Kidney capillary endothelial cell (primary cell): ENCODE measurements around the gene SBK2.

Source experiments
- DNase-seq: peaks from one replicate; pipeline ENCODE4 v3.0.0-alpha.2; 2018; ENCODE audit warnings: low spot score

SBK2 gene

DNA sequence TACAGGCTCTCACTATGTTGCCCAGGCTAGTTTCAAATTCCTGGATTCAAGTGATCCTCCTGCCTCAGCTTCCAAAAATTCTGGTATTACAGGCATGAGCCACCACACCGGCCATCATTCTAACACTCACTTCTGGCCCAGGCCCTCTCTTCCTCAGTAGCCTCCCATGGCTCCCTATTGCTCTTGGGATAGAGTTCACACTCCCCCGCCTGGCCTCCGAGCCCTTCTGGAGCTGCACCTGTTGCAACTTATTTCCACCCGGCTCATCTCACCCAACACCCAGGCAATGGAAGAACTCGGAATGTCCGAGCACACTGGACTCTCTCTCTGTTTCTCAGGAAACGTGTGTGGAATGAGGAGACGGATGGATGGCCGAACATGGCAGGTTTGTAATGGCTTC is 17.4 kb upstream of the SBK2 start:
- DNase-seq: no peak

DNA sequence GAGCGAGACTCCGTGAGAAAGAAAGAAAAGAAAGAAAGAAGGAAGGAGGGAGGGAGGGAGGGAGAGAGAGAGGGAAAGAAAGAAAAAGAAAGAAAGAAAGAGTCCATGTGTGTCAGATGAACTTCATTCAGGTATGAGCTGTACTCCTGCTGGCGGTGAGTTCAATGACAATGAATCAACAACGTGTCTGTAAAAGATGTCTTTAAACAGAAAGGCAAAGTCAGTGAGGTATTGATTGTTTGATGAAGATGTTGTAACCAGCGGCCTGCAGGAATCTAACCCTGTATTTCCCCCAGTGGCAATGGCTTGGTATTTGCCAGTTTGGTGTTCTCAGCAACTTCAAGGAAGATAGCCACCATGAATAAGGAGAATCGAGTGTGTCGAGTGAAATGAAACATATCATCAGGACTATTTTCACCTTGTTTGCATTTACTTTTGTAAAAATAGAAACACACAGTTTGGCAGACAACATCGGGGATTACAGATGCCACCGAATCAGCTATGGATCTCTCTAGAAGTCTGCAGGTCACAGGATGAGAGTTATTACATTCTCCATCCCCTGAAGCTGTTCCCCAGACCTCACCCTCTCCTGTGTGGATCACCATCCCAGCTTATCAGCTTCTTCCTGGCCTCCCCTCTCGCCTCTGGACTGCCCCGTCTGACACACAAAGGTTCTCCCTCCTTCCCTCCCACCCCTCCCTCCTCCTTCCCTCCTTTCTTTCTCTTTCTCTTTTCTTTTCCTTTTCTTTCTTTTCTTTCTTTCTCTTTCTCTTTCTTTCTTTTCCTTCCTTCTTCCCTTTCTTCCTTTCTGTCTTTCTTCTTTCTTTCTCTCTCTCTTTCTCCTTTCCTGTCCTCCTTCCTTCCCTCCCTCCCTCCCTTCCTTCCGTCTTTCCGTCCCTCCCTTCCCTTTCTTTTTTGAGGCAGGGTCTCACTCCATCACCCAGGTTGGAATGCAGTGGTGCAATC is 16.6 kb upstream of the SBK2 start:
- no peak for DNase-seq

DNA sequence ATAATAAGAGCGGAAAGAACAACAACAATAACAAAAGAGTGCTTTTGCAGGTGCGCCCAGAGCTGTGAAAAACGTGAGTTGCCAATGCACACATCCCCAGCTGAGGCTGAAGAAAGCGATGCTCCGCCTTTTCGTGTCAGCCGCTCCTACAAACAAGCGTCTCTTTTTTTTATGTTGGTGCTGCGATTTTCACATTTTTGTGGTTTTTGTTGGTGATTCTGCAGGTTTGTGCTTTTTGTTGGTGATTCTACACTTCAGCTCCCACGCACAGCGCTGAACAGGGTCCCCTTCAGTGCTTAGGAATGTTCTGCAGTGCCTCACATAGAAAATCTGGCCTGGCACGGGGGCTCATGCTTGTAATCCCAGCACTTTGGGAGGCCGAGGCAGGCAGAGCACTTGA is 15.7 kb upstream of the SBK2 start:
- DNase-seq: no peak

DNA sequence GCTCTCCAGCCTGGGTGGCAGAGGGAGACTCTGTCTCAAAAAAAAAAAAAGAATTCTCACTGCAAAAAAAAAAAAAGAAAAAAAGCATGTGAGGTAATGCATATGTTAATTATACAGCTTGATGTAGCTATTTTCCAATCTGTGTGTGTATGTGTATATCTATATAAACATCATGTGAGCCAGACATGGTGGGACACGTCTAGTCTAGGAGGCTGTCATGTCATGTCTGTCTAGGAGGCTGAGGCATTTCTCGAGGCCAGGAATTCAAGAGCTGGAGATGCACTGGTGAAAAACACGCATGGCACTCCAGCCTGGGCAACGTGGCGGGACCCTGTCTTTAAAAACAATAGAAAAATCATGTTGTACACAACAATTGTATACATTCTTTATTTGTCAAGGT is 15.3 kb upstream of the SBK2 start:
- no peak for DNase-seq

DNA sequence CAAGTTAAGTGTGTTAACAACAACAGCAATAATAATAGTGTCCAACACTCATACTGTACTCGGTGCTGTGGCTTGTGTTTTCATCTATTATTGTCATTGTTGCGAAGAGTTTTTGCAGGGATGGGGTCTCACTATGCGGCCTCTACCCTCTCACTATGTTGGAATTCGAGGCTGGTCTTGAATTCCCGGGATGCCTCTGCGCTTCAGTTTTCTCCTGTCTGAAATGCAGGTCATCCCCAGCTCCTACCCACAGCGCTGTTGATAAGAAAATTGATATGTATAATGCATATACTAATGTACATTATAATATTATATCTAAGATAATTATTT is 13.4 kb upstream of the SBK2 start:
- peak; percentile 48 for DNase-seq

DNA sequence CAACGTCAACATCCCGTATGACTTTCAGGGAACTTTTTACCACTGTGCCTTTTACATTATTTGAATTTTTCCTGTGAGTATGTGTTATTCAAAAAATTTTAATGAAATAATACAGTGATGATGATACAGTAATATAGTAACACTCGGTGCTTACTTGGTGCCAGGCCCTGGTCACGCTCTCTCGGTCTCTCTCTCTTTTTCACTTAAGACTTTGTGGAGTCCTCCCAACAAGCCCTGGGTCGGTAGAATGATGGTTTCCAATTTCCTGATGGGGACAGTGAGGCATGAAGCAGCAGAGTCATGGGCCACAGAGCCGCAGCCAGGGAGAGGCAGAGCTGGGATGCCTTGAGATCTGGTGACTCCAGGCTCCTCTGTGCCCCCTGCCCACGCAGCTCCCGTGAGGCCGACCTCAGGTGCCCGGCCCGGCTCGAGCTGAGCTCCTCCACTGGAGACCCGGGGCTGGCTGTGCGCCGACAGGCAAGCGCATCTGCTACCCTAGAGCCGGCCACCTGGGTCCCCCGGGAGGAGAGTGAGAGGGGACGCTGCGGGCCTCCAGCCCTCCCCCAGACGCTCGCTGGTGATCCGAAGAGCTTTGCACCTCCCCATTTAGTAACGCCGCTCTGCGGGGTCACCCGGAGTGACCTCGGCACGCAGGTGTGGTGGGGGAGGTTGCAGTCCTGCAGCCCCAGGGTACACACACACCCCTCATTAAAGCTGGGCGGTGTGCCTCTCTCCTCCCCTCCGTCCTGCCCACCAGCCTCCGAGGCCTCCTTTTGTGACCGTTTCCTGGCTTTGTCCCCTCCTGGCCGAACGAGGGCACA is 12.8 kb upstream of the SBK2 start:
- peak; percentile 75 for DNase-seq

DNA sequence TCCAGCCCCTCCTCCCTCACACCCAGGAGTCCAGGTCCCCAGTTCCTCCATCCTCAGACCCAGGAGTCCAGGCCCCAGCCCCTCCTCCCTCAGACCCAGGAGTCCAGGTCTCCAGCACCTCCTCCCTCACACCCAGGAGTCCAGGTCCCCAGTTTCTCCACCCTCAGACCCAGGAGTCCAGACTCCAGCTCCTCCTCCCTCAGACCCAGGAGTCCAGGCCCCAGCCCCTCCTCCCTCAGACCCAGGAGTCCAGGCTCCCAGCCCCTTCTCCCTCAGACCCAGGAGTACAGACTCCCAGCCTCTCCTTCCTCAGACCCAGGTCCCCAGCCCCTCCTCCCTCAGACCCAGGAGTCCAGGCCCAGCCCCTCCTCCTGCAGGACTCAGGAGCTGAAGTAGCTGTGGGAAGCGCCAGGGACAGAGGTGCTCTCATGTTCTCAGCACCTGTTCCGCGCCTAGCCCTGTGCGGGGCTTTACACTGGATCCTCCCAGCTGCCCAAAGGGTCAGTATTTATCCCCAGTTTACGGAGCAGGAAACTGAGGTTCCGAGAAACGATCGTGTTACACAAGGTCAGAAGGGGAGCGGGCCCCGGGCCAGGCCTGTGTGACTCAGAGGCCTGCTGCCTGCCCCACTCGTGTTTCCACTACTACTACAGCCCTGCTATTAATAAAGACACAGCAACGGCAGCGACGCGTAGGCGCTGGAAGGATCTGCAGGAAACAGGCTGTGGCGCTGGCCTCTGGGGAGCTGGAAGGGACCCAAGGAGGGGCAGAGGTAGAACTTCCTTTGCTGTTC is 10.1 kb upstream of the SBK2 start:
- peak; percentile 67 for DNase-seq

DNA sequence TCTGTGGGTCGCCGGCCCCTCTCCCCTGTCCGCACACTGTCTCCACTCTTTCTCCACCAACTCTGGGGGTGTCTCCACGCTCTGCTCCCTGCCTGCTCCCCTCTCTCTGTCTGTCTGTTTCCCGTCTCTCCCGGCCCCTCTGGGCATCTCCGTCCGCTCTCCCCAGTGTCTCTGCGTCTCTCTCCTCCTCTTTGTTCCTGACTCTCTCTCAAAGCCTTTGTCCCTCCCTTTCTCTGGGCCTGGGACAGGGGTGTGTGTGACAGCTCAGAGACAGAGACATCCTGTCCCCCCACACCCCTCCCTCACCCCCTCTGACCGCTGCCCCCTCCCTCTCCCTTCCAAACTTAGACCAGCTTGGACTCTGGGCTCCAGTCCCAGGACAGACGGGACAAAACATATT is 9.1 kb upstream of the SBK2 start:
- no peak for DNase-seq

DNA sequence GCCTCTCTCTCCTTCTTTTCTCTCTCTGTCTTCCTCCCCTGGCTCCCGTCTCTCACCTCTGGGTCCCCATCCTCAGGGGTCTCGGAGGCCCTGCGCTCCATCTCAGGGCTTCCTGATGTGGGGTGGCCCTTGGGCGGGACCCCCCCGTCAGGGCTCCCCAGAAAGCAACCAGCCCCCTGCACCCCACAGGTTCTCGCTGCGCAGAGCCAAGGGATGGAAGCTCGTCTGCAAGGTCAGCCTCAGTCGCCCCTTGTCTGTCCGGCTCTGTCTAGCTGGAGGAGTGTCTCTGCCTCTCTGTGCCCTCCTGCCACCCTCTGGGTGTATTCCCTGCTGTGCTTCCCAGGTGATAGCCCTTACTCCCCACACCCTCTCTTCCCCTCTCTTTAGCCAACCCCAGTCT is 8.5 kb upstream of the SBK2 start, which contains the start of gene SBK3:
Gene SBK3, minus strand, starts transcription at position 101 of the 400 bp plus-strand sequence. Its CDS starts 0 bp downstream, at position 101.
- no peak for DNase-seq

DNA sequence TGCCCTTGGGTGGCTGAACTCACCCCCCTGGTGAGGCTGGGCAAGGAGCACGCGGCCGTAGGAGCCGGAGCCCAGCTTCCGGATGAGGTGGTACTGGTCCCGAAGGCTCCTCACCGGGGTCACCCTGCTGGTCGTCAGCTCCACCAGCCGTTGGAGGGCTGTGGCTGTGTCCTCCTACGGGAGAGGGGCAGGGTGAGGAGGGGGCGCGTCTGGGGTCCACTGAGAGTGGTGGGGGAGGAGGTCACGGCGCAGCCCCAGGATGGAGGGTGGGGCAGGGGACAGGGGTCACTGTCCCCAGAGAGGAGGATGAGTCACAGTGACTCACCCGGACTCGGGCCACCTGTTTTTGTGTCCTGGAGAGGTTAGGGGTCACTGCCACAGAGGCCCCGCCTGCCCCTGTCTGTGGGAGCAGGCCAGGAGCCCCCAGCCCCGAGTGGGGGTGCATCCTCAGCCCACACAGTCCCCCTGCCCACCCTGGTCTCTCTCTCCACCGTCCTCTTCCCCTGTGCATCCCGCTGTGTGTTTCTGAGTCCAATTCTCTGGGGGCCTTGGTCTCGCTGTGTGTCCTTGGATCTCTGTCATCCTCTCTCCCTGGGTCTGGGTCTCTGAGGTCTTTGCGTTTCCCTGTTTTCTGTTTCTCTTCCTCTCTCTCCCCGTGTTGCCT is 8.0 kb upstream of the SBK2 start:
- DNase-seq: no peak

DNA sequence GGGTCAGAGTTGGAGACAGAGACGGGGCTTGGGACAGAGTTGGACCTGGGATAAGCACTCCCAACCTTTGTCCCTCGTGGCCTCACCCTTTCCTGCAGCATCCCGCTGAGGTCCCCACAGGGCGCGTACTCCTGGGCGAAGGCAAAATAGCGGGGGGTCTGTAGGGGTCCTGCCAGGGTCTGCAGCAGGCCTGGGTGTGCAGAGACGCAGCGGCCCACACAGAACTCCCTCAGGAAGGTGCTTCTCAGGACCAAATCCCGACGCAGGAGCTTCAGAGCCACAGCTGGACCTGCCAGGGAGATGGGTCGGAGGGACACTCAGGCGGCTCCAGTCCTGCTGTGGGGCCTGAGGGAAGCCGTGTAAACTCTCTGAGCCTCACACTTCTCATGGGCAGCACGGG is 7.1 kb upstream of the SBK2 start:
- DNase-seq: no peak

DNA sequence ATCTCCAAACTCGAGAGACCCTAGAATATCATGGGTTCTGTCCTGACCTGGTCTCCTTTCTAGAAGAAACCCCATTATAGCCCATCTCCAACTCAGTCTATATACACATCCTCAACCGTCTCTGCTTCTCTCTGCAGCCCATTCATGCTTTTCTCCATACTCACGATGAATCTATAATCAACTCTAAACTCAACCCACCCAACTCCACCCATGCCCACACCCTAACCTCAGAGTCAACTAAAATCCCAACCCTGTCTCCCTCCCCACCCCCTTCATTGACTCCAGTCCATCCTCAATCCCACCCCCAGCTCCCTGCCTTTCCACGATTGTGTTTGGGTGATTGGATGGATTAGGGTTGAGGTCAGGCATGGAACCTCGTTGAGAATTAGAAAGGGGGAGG is 6.6 kb upstream of the SBK2 start:
- DNase-seq: no peak

DNA sequence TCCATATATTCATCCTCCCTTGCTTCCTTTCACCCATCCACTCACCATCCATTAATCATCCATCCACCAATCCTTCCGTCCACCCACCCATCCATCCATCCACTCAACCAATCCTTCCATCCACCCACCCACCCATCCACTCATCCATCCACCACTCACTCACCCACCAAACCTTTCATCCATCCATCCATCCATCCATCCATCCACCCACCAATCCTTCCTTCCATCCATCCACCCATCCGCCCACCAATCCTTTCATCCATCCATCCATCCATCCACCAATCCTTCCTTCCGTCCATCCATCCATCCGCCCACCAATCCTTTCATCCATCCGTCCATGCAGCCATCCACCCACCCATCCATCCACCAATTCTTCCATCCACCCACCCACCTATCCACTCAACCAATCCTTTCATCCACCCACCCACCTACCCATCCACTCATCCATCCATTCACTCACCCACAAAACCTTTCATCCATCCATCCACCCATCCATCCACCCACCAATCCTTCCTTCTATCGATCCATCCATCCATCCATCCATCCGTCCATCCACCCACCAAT is 5.4 kb upstream of the SBK2 start:
- no peak for DNase-seq

DNA sequence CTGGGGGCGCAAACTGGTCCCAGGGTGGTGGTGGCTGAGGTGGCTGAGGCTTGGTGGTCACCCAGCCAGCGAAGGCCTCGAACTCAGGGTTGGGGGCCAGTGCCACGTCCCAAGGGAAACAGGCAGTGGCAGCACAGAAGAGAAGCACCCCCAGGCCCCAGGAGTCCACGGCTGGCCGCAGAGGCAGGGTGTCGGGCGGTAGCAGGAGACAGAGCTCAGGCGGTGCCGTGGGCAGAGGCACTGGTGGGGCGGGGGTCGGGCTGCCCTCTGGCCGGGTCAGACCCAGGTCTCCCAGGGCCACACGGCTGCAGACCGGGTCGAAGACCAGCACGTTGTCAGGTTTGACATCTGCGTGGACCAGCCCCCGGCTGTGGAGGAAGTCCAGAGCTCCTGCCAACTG is 4.2 kb upstream of the SBK2 start:
- no peak for DNase-seq

DNA sequence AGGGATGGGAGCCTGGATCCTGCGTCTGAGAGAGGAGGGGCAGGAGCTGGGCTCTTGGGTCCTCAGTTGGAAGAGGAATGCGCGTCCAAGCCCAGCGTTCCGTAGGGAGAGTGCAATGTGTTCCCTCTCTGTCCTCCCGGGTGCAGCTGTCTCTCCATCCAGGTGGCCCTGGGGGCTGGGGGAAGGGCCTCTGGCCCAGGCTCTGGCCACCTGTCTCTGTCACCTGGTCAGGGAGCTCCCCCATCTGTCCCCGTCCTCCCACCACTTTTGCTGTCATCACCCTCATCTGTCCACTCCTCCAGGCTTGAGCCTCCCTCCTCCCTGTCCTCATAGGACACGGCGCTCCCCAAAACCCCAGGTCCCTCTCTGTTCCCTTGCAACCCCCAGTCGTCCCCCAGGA is 3.7 kb upstream of the SBK2 start:
- no peak for DNase-seq

DNA sequence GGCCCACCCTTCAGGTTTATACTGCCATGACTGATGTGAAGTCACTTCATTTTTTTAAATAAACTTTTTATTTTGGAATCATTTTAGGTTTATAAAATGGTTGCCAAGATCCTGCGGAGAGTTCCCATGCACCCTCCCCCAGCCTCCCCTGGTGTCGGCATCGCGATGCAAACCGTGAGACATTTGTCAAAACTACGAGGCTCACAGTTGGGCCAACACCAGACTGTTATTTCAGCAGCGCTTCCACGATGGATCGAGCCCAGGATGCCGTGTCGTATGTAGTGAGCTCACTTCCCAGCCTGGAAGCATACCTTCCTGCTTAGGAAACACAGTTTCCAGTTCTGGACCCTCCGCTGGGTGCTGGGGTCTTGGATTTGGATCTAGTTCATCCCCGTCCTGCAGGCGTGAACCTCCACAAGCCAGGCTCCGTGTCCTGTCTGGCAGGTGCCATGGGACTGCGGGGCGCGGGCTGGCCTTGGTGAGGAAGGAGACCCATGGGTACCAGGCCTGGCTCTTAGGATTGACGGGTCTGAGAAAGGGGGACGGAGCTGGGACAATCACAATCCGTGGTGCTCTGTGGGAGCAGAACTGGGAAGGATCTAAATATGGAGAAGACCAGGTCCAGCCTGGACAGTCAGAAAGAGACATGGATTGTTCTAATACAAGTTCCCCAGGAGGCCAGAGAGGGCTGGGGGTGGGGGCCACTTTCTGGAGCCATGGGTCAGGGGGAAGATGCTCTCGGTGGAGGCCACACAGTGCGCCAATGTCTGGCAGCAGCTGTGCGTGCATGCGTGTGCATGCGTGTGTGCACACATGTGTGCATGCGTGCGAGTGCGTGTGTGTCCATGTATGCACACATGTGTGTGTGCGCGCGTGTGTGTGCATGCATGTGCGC is 2.4 kb upstream of the SBK2 start:
- no peak for DNase-seq

DNA sequence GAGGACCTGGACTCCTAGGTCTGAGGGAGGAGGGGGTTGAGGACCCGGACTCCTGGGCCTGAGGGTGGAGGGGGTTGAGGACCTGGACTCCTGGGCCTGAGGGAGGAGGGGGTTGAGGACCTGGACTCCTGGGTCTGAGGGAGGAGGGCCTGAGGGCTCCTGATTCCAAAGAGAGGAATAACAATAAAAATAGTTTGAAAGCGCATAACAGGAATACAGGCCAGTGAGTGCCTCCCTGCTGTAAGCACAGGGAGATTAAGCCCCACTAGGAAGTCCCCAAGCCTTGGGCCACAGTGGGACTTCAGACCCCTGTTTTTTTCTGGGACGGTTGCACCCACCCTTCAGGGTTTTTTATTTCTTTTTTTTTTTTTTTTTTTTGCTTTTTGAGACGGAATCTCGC is 1.2 kb upstream of the SBK2 start:
- DNase-seq: no peak

DNA sequence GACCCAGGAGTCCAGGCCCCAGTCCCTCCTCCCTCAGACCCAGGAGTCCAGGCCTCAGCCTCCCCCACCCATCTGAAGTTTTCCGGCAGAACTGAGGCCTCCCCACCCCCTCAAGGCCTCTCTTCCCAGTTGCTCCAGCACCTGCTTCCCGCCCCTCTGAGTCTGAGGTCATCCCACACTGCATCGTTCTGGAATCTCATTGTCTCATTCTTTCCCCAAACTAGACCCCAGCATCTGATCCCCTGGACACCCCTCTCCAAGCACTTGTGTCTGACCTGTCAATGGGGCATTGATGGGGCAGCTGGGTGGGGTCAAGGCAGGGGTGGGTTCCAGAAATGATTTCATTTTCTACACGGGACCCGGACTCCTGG is 793 bp upstream of the SBK2 start:
- no peak for DNase-seq

DNA sequence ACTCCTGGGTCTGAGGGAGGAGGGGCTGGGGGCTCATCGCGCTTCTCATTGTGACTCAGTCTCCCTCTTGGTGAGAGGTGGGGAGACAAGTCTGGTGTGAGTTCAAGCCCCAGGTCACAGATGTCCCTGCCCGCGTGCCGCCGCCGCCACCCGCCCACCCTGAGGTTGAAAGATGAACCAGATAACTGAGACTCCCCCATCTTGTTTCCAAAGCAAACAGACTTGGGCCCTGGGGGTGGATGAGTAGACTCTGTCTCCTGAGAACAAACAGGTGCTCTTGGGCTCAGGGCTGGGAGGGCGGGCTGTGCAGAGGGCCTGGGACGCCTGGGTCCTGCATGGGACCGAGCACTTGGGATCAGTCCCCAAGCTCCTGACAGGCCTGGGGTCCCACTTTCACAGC is 567 bp downstream of the SBK2 start:
- no peak for DNase-seq

DNA sequence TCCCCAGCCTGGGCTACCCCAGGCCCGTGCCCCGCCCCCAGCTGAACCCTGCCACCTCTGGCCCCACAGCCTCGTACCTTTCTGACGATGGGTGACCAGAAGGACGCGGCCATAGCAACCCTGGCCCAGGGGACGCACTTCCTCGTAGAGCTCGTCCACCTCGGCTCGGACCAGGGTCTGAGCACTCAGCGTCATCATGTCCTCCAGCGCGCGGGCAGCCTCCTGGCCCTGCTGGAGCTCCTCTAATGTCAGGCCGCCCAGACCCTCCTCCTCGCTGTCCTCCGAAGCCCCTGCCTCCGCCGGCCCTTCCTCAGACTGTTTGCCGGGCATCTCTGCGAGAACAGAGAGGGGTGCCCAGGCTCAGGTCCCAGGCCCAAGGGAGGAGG is 975 bp downstream of the SBK2 start:
- no peak for DNase-seq
